HL-60 (cell line): ENCODE data around the gene XRRA1.

Experiments used
- DNase-seq, 2 experiments: peaks; one replicate each; pipeline ENCODE4 v3.0.0-alpha.2; 2010 to 2020; ENCODE audit warnings: low read depth in 1 of 2, low spot score in 1 of 2
- H3K27ac ChIP-seq: fragments of 250-450 bp; sonication (Bioruptor Pico); replicated peaks from 2 replicates; pipeline ENCODE4 v1.5.1; 2020; ENCODE audit warnings: mild to moderate bottlenecking, moderate library complexity
- H3K27me3 ChIP-seq: fragments of 250-450 bp; sonication (Bioruptor Pico); 2 replicates; pipeline ENCODE4 v1.5.1; 2021; ENCODE audit warnings: mild to moderate bottlenecking, moderate library complexity; ENCODE audit not compliant: insufficient read depth, poor library complexity, severe bottlenecking
- H3K4me3 ChIP-seq: replicated peaks from 2 replicates; pipeline ENCODE4 v1.5.1; 2011; ENCODE audit warnings: mild to moderate bottlenecking, control low read depth, low read length; ENCODE audit not compliant: insufficient read depth
- GABPA ChIP-seq: IDR thresholded peaks from 2 replicates; pipeline ENCODE4 v1.6.1; 2012; ENCODE audit warnings: low read depth
- POLR2AphosphoS5 ChIP-seq: IDR thresholded peaks from 2 replicates; pipeline ENCODE4 v1.6.1; 2012; ENCODE audit warnings: low read depth
- SPI1 ChIP-seq: IDR thresholded peaks from 2 replicates; pipeline ENCODE4 v1.6.1; 2012; ENCODE audit warnings: low read depth, mild to moderate bottlenecking, borderline replicate concordance
- TF ChIP-seq, protein P1 (sequence below): IDR thresholded peaks from 2 replicates; pipeline ENCODE4 v1.6.1; 2012; ENCODE audit warnings: low read depth; ENCODE audit not compliant: insufficient replicate concordance
- TF ChIP-seq, protein P2 (sequence below): IDR thresholded peaks from one replicate; pipeline ENCODE4 v1.5.1; 2011; ENCODE audit warnings: low read length, control low read depth, inconsistent platforms; ENCODE audit not compliant: insufficient read depth

Gene XRRA1

DNA sequence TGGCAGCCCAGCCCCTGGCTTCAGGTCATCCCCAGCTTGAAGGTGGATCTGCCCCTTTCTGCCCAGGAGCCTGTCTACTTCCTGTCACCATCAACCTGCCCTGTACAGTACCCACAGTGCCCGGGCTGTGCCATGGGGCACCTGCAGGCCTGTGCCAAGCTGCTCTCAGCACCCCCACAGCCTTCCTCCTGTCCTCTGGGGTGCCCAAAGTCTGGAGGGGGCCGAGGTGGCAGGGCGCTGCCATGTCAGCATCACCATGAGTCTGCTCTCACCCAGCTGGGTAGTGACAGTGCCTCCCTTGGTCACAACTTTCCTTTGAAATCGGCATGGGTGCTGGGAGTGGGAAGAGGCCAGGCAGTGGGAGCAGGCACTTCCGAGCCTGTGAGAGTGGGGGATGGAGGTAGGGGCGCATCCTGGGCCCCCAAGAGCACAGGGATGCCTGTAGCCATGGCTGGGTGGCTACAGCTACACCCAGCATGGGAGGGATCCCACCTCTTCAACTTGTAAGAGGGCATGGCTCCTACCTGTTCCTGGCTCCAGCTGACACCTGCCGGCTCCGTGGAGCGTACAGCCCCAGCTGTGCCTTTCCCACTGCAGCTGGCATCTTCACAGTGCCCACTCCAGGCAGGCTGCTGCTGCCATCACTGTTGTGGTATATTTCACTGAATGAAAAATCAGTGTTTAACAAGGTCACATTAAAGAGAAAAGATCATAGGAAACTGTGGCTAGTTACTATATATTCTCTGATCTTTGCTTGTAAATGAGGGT lies 157.4 kb downstream of the XRRA1 start:
- DNase-seq, result no peak
- TF ChIP-seq, protein P1, sequence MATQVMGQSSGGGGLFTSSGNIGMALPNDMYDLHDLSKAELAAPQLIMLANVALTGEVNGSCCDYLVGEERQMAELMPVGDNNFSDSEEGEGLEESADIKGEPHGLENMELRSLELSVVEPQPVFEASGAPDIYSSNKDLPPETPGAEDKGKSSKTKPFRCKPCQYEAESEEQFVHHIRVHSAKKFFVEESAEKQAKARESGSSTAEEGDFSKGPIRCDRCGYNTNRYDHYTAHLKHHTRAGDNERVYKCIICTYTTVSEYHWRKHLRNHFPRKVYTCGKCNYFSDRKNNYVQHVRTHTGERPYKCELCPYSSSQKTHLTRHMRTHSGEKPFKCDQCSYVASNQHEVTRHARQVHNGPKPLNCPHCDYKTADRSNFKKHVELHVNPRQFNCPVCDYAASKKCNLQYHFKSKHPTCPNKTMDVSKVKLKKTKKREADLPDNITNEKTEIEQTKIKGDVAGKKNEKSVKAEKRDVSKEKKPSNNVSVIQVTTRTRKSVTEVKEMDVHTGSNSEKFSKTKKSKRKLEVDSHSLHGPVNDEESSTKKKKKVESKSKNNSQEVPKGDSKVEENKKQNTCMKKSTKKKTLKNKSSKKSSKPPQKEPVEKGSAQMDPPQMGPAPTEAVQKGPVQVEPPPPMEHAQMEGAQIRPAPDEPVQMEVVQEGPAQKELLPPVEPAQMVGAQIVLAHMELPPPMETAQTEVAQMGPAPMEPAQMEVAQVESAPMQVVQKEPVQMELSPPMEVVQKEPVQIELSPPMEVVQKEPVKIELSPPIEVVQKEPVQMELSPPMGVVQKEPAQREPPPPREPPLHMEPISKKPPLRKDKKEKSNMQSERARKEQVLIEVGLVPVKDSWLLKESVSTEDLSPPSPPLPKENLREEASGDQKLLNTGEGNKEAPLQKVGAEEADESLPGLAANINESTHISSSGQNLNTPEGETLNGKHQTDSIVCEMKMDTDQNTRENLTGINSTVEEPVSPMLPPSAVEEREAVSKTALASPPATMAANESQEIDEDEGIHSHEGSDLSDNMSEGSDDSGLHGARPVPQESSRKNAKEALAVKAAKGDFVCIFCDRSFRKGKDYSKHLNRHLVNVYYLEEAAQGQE, result no peak
- TF ChIP-seq POLR2AphosphoS5 (no peak), GABPA (no peak), SPI1 (no peak)
- TF ChIP-seq, protein P2, sequence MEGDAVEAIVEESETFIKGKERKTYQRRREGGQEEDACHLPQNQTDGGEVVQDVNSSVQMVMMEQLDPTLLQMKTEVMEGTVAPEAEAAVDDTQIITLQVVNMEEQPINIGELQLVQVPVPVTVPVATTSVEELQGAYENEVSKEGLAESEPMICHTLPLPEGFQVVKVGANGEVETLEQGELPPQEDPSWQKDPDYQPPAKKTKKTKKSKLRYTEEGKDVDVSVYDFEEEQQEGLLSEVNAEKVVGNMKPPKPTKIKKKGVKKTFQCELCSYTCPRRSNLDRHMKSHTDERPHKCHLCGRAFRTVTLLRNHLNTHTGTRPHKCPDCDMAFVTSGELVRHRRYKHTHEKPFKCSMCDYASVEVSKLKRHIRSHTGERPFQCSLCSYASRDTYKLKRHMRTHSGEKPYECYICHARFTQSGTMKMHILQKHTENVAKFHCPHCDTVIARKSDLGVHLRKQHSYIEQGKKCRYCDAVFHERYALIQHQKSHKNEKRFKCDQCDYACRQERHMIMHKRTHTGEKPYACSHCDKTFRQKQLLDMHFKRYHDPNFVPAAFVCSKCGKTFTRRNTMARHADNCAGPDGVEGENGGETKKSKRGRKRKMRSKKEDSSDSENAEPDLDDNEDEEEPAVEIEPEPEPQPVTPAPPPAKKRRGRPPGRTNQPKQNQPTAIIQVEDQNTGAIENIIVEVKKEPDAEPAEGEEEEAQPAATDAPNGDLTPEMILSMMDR, result no peak
- no peak overlapping the region for H3K27ac ChIP-seq
- H3K27me3 ChIP-seq, result no peaks in the 10 kb centered on the region
- no peak overlapping the region for H3K4me3 ChIP-seq
